Neutrophil (primary cell): Measurements from ENCODE around the gene DEGS2.

Source experiments
- H3K27ac ChIP-seq: fragments of 200-600 bp; sonication (generic); 2 replicates; pipeline ENCODE4 v1.5.1; 2016; ENCODE audit warnings: mild to moderate bottlenecking, moderate library complexity
- H3K27me3 ChIP-seq: fragments of 200-600 bp; sonication (generic); 2 replicates; pipeline ENCODE4 v1.6.0; 2016; ENCODE audit warnings: mild to moderate bottlenecking
- H3K36me3 ChIP-seq: fragments of 200-600 bp; sonication (generic); 2 replicates; pipeline ENCODE4 v1.5.1; 2017
- H3K4me1 ChIP-seq, 2 experiments: fragments of 200-600 bp in 1 of 2; sonication (generic) in 1 of 2; 1 replicate in 1 of 2; 2 replicates in 1 of 2; pipeline versions ENCODE4 v1.5.1 to v1.6.1; 2013 to 2016; ENCODE audit warnings: low read depth in 1 of 2, low read length in 1 of 2, mild to moderate bottlenecking in 1 of 2, moderate library complexity in 1 of 2; ENCODE audit not compliant: control insufficient read depth in 1 of 2, insufficient read depth in 1 of 2
- H3K4me3 ChIP-seq, 2 experiments: fragments of 200-600 bp in 1 of 2; sonication (generic) in 1 of 2; 1 replicate in 1 of 2; 2 replicates in 1 of 2; pipeline ENCODE4 v1.5.1; 2013 to 2016; ENCODE audit warnings: low read depth in 1 of 2, low read length in 1 of 2, mild to moderate bottlenecking in 1 of 2, moderate library complexity in 1 of 2
- H3K9me3 ChIP-seq: fragments of 200-600 bp; sonication (generic); 2 replicates; pipeline ENCODE4 v1.5.1; 2016
- TF ChIP-seq, protein P1 (sequence below): fragments of 200-600 bp; sonication (generic); IDR thresholded peaks from 2 replicates; pipeline ENCODE4 v1.5.1; 2016; ENCODE audit warnings: antibody characterized with exemption

The DEGS2 gene

DNA sequence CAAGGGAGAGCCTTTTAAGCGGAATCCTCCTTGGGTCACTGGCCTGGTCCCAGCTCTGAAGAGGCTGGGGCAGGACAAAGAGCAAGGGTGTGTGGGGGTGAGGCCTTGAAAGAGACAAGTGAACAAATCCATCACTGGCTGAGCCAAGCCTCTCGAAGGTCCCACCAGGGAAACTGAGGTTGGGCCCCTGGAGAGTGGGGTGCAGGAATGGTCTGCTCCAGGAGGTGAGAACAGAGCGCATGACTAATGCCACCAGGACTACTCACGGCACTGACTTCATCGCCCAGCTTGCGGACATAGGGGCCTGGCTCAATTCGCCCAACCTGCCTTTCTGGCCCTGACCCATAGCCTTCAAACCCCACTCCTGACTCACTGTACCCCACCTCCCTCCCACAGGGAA, 19.2 kb upstream of the DEGS2 start:
- no peak overlapping the region for H3K4me3 ChIP-seq
- TF ChIP-seq, protein P1, sequence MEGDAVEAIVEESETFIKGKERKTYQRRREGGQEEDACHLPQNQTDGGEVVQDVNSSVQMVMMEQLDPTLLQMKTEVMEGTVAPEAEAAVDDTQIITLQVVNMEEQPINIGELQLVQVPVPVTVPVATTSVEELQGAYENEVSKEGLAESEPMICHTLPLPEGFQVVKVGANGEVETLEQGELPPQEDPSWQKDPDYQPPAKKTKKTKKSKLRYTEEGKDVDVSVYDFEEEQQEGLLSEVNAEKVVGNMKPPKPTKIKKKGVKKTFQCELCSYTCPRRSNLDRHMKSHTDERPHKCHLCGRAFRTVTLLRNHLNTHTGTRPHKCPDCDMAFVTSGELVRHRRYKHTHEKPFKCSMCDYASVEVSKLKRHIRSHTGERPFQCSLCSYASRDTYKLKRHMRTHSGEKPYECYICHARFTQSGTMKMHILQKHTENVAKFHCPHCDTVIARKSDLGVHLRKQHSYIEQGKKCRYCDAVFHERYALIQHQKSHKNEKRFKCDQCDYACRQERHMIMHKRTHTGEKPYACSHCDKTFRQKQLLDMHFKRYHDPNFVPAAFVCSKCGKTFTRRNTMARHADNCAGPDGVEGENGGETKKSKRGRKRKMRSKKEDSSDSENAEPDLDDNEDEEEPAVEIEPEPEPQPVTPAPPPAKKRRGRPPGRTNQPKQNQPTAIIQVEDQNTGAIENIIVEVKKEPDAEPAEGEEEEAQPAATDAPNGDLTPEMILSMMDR: no peak
- no peaks in the 10 kb centered on the region for H3K9me3 ChIP-seq
- no peak overlapping the region for H3K27ac ChIP-seq
- H3K36me3 ChIP-seq: no peaks in the 10 kb centered on the region
- H3K4me1 ChIP-seq: no peaks in the 10 kb centered on the region
- H3K27me3 ChIP-seq: no peaks in the 10 kb centered on the region

DNA sequence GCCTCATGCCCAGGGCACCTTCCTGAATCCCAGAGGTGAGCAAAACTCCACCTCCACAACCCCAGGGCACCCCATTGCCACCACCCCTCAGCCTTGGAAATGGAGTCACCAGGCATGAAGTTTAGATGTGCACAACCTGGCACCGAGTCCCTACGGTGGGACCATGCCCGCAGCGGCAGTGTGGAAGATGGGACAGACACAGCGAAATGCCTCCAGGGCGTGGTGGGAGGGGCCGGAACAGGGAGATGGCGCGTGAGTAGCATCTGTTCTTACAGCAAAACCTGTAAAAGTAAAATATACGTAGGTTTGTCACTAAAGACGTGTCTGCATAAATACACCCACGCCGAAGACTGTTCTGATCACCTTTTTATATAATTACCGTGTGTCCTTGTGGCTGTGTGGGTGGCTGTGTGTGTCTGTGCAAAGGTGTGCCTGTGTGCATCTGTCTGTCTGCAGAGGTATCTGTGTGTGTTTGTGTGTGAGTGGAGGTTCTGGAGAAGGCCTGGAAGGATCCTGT, 17.4 kb upstream of the DEGS2 start:
- no peak overlapping the region for H3K4me3 ChIP-seq
- TF ChIP-seq, protein P1: no peak
- H3K9me3 ChIP-seq: no peaks in the 10 kb centered on the region
- H3K27ac ChIP-seq: no peak overlapping the region
- no peaks in the 10 kb centered on the region for H3K4me1 ChIP-seq
- H3K27me3 ChIP-seq: no peaks in the 10 kb centered on the region
- no peaks in the 10 kb centered on the region for H3K36me3 ChIP-seq

DNA sequence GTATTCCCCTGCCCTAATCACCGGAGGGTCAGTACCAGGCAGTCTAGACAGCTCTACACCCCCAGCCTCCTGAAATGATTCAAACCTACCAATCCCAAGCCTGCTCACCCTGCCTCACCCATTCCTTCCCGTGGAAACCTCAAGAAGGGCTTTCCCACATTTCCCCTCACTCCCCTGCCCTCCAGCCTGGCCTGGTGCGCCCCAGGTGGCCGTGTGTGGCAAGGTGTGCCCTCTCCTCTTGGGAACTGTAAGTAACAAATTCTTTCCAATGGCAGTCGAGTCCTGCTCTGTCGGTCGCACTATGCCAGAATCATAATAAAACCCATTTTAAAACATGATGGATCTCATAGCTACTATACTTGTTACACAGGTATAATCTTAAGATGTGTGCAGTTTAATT, 13.9 kb upstream of the DEGS2 start:
- H3K27ac ChIP-seq: no peak overlapping the region
- TF ChIP-seq, protein P1: no peak

DNA sequence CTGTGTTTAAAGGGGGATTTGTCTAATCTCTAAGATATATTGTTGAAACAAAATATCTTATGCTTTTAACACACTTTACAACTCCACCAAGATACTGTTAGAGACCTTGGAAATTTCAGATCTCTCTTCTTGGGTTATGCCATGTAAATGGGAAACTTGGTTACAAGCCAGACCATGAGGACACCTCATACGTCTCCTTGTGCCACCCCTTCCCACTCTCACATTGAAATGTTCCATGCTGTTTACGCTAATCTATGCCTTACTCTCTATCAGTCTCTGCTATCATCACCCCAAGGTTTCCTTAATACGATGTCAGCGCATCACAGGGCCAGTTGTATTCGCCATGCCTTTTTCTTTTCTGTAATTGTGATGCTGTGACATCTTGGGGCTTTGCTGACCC, 13.4 kb upstream of the DEGS2 start:
- TF ChIP-seq, protein P1: no peak
- Histone ChIP-seq H3K36me3 (no peaks in the 10 kb centered on the region), H3K27ac (no peak overlapping the region), H3K4me3 (no peak overlapping the region), H3K4me1 (no peaks in the 10 kb centered on the region), H3K27me3 (no peaks in the 10 kb centered on the region), H3K9me3 (no peaks in the 10 kb centered on the region)

More for the DNA sequence above, 13.9 kb upstream of the DEGS2 start:
- Histone ChIP-seq H3K27me3 (no peaks in the 10 kb centered on the region), H3K36me3 (no peaks in the 10 kb centered on the region), H3K4me1 (no peaks in the 10 kb centered on the region), H3K4me3 (no peak overlapping the region), H3K9me3 (no peaks in the 10 kb centered on the region)

DNA sequence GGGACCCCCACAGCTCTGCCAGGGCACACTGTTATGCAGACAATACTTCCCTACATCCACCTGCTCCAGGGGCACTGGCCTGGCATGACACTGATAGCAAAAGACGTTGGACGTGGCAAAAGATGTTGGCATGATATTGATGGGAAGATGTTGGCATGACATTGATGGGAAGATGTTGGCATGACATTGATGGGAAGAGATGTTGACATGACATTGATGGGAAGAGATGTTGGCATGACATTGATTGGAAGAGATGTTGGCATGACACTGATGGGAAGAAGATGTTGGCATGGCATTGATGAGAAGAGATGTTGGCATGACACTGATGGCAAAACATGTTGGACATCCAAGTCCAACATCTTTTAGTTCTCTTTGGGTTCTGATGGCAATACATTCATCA, 11.4 kb upstream of the DEGS2 start:
- Histone ChIP-seq H3K4me3 (no peak overlapping the region), H3K36me3 (no peaks in the 10 kb centered on the region), H3K27ac (no peak overlapping the region), H3K4me1 (peaks cover 7 to 8% of the 10 kb centered on the region in 2 experiments), H3K9me3 (no peaks in the 10 kb centered on the region), H3K27me3 (peaks cover 13% of the 10 kb centered on the region)
- TF ChIP-seq, protein P1: no peak

DNA sequence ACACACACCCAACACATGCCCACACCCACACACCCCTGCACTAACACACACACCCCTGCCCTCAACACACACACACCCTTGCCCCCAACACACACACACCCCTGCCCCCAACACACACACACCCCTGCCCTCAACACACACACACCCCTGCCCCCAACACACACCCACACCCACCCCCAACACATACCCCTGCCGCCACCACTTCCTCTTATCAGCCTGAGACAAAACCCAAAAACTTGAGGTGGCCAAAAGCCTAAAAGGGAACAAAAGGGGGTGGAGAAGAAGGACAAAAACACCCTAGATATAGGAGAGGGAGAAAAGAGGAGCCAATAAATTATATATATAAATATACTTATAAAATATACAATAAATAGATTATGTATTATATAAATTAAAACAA, 9.1 kb upstream of the DEGS2 start:
- TF ChIP-seq, protein P1: no peak
- Histone ChIP-seq H3K4me1 (peaks cover 7 to 8% of the 10 kb centered on the region in 2 experiments), H3K27ac (no peak overlapping the region), H3K4me3 (no peak overlapping the region), H3K27me3 (peaks cover 30% of the 10 kb centered on the region), H3K9me3 (no peaks in the 10 kb centered on the region), H3K36me3 (no peaks in the 10 kb centered on the region)
